GM21723 (cell line): ENCODE data around the gene DEFB131A.
"Not testable (repeated sequence)": the region's sequence is repeated elsewhere in the genome, so short reads cannot be mapped to it uniquely, and the experiment has no call there.

Experiments
- ATAC-seq: cut with Tn5 transposase; IDR thresholded peaks from one replicate; pipeline ENCODE4 v1.9.1; 2021; ENCODE audit warnings: mild to moderate bottlenecking, moderate library complexity; ENCODE audit not compliant: unreplicated experiment

Gene DEFB131A

GRCh38 chr4:9494256-9495035 lies 50.2 kb downstream of the DEFB131A start:
- ATAC-seq: not testable (repeated sequence)

- ATAC-seq: not testable (repeated sequence)
Measured at GRCh38 chr4:9495443-9495842, 51.2 kb downstream of the DEFB131A start.

GRCh38 chr4:9497575-9498467 lies 53.6 kb downstream of the DEFB131A start:
- not testable (repeated sequence) for ATAC-seq

GRCh38 chr4:9498468-9499040 lies 54.3 kb downstream of the DEFB131A start:
- ATAC-seq: not testable (repeated sequence)

GRCh38 chr4:9499974-9500487 lies 55.8 kb downstream of the DEFB131A start:
- not testable (repeated sequence) for ATAC-seq
